KMS-11 (cell line): ENCODE measurements around the gene PHAX.
"Not testable (repeated sequence)": the region's sequence is repeated elsewhere in the genome, so short reads cannot be mapped to it uniquely, and the experiment has no call there.

Experiments used
- H2AFZ ChIP-seq: fragments of 200-600 bp; sonication (generic); 2 replicates; pipeline ENCODE4 v1.6.1; 2016; ENCODE audit warnings: antibody characterized with exemption, mixed run types, low read depth
- H3K27ac ChIP-seq: fragments of 200-600 bp; sonication (generic); 2 replicates; pipeline ENCODE4 v1.6.1; 2016; ENCODE audit warnings: mild to moderate bottlenecking, mixed run types
- H3K27me3 ChIP-seq: fragments of 200-600 bp; sonication (generic); 2 replicates; pipeline ENCODE4 v1.6.1; 2017; ENCODE audit warnings: mild to moderate bottlenecking, low read depth, mixed run types, moderate library complexity; ENCODE audit not compliant: insufficient read depth
- H3K36me3 ChIP-seq: fragments of 200-600 bp; sonication (generic); 2 replicates; pipeline ENCODE4 v1.6.1; 2017; ENCODE audit warnings: mild to moderate bottlenecking, mixed run types; ENCODE audit not compliant: insufficient read depth
- H3K4me1 ChIP-seq: fragments of 200-600 bp; sonication (generic); 2 replicates; pipeline ENCODE4 v1.6.1; 2016; ENCODE audit warnings: mild to moderate bottlenecking, low read depth, mixed run types; ENCODE audit not compliant: poor library complexity, severe bottlenecking
- H3K4me2 ChIP-seq: fragments of 200-600 bp; sonication (generic); 2 replicates; pipeline ENCODE4 v1.7.0; 2016; ENCODE audit warnings: mild to moderate bottlenecking, mixed run types
- H3K4me3 ChIP-seq: fragments of 200-600 bp; sonication (generic); IDR thresholded peaks from 2 replicates; pipeline ENCODE4 v1.6.1; 2017; ENCODE audit warnings: low read depth, low read length, mixed read lengths; ENCODE audit not compliant: insufficient read depth
- H3K79me2 ChIP-seq: fragments of 200-600 bp; sonication (generic); 2 replicates; pipeline ENCODE4 v1.6.1; 2016; ENCODE audit warnings: low read depth, mixed run types; ENCODE audit not compliant: insufficient read depth
- H3K9ac ChIP-seq: fragments of 200-600 bp; sonication (generic); 2 replicates; pipeline ENCODE4 v1.6.1; 2016; ENCODE audit warnings: mild to moderate bottlenecking, mixed run types
- H4K20me1 ChIP-seq: fragments of 200-600 bp; sonication (generic); 2 replicates; pipeline ENCODE4 v1.6.1; 2016; ENCODE audit warnings: mild to moderate bottlenecking, mixed run types; ENCODE audit not compliant: insufficient read depth
- CTCF ChIP-seq: fragments of 200-600 bp; sonication (generic); conservative IDR thresholded peaks from 2 replicates; pipeline ENCODE4 v1.6.1; 2017; ENCODE audit warnings: low read depth, mild to moderate bottlenecking, antibody characterized with exemption, low read length, moderate library complexity, mixed read lengths

The PHAX gene

GRCh38 chr5:126610160-126610559, 9.4 kb downstream of the PHAX start:
- peaks cover 16% of the 10 kb centered on the region; the same call in 1 of the 2 replicates for H3K36me3 ChIP-seq
- no peak overlapping the region for H3K9ac ChIP-seq
- TF ChIP-seq CTCF = no peak
- H3K79me2 ChIP-seq = peaks cover 96% of the 10 kb centered on the region
- no peaks in the 10 kb centered on the region for H3K27me3 ChIP-seq
- no peak overlapping the region for H3K4me2 ChIP-seq
- peaks cover 76% of the 10 kb centered on the region for H3K4me1 ChIP-seq
- H3K4me3 ChIP-seq = no peak overlapping the region
- H3K27ac ChIP-seq = no peak overlapping the region
- no peak overlapping the region for H2AFZ ChIP-seq
- no peaks in the 10 kb centered on the region for H4K20me1 ChIP-seq

- H3K36me3 ChIP-seq = peaks cover 16% of the 10 kb centered on the region; the same call in 1 of the 2 replicates
- H3K4me3 ChIP-seq = no peak overlapping the region
- peaks cover 75% of the 10 kb centered on the region for H3K4me1 ChIP-seq
- no peaks in the 10 kb centered on the region for H3K27me3 ChIP-seq
- H2AFZ ChIP-seq = no peak overlapping the region
- no peak overlapping the region for H3K27ac ChIP-seq
- TF ChIP-seq CTCF = no peak
- H3K79me2 ChIP-seq = peaks cover 91% of the 10 kb centered on the region
- no peak overlapping the region for H3K4me2 ChIP-seq
- no peak overlapping the region for H3K9ac ChIP-seq
- no peaks in the 10 kb centered on the region for H4K20me1 ChIP-seq
Observed at GRCh38 chr5:126610616-126611015, 9.9 kb downstream of the PHAX start.

GRCh38 chr5:126613941-126614592, 13.3 kb downstream of the PHAX start:
- TF ChIP-seq CTCF = no peak
- peak overlapping the region; percentile 92 for H3K4me2 ChIP-seq
- no peak overlapping the region for H2AFZ ChIP-seq
- no peaks in the 10 kb centered on the region for H3K27me3 ChIP-seq
- no peaks in the 10 kb centered on the region for H4K20me1 ChIP-seq
- H3K9ac ChIP-seq = peak overlapping the region; percentile 31; the same call in 1 of the 2 replicates
- peaks cover 16% of the 10 kb centered on the region; the same call in 1 of the 2 replicates for H3K36me3 ChIP-seq
- H3K79me2 ChIP-seq = peaks cover 82% of the 10 kb centered on the region
- H3K4me1 ChIP-seq = peaks cover 80% of the 10 kb centered on the region
- H3K4me3 ChIP-seq = no peak overlapping the region
- peak overlapping the region; percentile 94 for H3K27ac ChIP-seq

GRCh38 chr5:126615286-126615685, 14.5 kb downstream of the PHAX start:
- no peak overlapping the region for H2AFZ ChIP-seq
- peaks cover 68% of the 10 kb centered on the region for H3K4me1 ChIP-seq
- peak overlapping the region; percentile 92 for H3K4me2 ChIP-seq
- TF ChIP-seq CTCF = peak; percentile 41
- no peak overlapping the region for H3K4me3 ChIP-seq
- peaks cover 12% of the 10 kb centered on the region; the same call in 1 of the 2 replicates for H3K36me3 ChIP-seq
- no peaks in the 10 kb centered on the region for H3K27me3 ChIP-seq
- H4K20me1 ChIP-seq = no peaks in the 10 kb centered on the region
- peak overlapping the region; percentile 51; the same call in 1 of the 2 replicates for H3K9ac ChIP-seq
- peaks cover 79% of the 10 kb centered on the region for H3K79me2 ChIP-seq
- H3K27ac ChIP-seq = peak overlapping the region; percentile 94

GRCh38 chr5:126617603-126618002, 16.9 kb downstream of the PHAX start:
- H2AFZ ChIP-seq, H3K4me2 ChIP-seq, H3K9ac ChIP-seq, H3K4me3 ChIP-seq, H3K27ac ChIP-seq, H4K20me1 ChIP-seq, H3K27me3 ChIP-seq: not testable (repeated sequence)
- H3K36me3 ChIP-seq = peaks cover 12% of the 10 kb centered on the region; the same call in 1 of the 2 replicates
- H3K79me2 ChIP-seq = peaks cover 56% of the 10 kb centered on the region
- H3K4me1 ChIP-seq = peaks cover 52% of the 10 kb centered on the region
